ENCODE measurements around the gene GABRR1. TPM values are rescaled to one million over a fixed set of nuclear protein-coding genes. Genes with fewer than 3 reads are reported as not detected.

The GABRR1 gene
- total RNA-seq, 2 donors from 2014 or later, result 0.21 TPM; not detected in 1

- Histone ChIP-seq H3K27me3 (no peaks in the 10 kb centered on the region), H3K4me3 (no peak overlapping the region), H3K9ac (ENCODE audit: low read depth in 2 of 2, low read length in 2 of 2) (no peak overlapping the region), H3K36me3 (no peaks in the 10 kb centered on the region), H3K27ac (no peak overlapping the region), H3K4me1 (no peaks in the 10 kb centered on the region), H3K9me3 (no peaks in the 10 kb centered on the region)
- TF ChIP-seq, protein P1, sequence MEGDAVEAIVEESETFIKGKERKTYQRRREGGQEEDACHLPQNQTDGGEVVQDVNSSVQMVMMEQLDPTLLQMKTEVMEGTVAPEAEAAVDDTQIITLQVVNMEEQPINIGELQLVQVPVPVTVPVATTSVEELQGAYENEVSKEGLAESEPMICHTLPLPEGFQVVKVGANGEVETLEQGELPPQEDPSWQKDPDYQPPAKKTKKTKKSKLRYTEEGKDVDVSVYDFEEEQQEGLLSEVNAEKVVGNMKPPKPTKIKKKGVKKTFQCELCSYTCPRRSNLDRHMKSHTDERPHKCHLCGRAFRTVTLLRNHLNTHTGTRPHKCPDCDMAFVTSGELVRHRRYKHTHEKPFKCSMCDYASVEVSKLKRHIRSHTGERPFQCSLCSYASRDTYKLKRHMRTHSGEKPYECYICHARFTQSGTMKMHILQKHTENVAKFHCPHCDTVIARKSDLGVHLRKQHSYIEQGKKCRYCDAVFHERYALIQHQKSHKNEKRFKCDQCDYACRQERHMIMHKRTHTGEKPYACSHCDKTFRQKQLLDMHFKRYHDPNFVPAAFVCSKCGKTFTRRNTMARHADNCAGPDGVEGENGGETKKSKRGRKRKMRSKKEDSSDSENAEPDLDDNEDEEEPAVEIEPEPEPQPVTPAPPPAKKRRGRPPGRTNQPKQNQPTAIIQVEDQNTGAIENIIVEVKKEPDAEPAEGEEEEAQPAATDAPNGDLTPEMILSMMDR (IDR thresholded peaks at IDR 0.05), result no peak
- no peak for DNase-seq
- intact Hi-C loops (cut with DNase I), result no loop called here
Observed at GRCh38 chr6:89257781-89258180, 40.6 kb upstream of the GABRR1 start.

GRCh38 chr6:89257346-89257745 lies 40.2 kb upstream of the GABRR1 start:
- no peaks in the 10 kb centered on the region for H3K27me3 ChIP-seq
- H3K36me3 ChIP-seq, result no peaks in the 10 kb centered on the region
- no peak overlapping the region for H3K9ac ChIP-seq (ENCODE audit: low read depth in 2 of 2, low read length in 2 of 2)
- no peak for DNase-seq
- H3K9me3 ChIP-seq, result no peaks in the 10 kb centered on the region
- TF ChIP-seq, protein P1 (IDR thresholded peaks at IDR 0.05), result no peak
- intact Hi-C loops (cut with DNase I), result no loop called here
- H3K27ac ChIP-seq, result no peak overlapping the region
- no peak overlapping the region for H3K4me3 ChIP-seq
- H3K4me1 ChIP-seq, result no peaks in the 10 kb centered on the region

DNA sequence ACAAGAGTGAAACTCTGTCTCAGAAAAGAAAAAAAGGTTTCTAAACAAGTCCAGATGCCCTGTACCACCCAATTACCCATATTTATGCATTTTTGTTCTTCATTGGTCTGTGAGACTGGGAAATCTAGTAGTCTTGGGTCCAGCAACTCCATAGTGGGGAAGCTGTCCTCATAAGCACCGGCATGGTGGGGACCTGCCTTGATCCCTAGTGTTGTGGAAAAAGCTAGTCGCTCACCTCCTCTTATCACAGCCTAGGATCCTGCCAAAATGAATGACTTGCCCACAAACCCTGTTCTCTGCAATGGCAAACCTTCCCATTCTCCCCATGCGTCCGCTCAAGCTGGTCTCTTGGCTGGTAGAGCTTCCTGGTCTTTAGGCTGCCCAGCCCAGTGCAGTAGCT lies 38.3 kb upstream of the GABRR1 start:
- no peak overlapping the region for H3K9ac ChIP-seq (ENCODE audit: low read depth in 2 of 2, low read length in 2 of 2)
- H3K27ac ChIP-seq, result no peak overlapping the region
- DNase-seq, result no peak
- intact Hi-C loops (cut with DNase I), result no loop called here
- no peaks in the 10 kb centered on the region for H3K9me3 ChIP-seq
- TF ChIP-seq, protein P1 (IDR thresholded peaks at IDR 0.05), result no peak
- no peaks in the 10 kb centered on the region for H3K4me1 ChIP-seq
- H3K4me3 ChIP-seq, result no peak overlapping the region
- no peaks in the 10 kb centered on the region for H3K27me3 ChIP-seq
- no peaks in the 10 kb centered on the region for H3K36me3 ChIP-seq

DNA sequence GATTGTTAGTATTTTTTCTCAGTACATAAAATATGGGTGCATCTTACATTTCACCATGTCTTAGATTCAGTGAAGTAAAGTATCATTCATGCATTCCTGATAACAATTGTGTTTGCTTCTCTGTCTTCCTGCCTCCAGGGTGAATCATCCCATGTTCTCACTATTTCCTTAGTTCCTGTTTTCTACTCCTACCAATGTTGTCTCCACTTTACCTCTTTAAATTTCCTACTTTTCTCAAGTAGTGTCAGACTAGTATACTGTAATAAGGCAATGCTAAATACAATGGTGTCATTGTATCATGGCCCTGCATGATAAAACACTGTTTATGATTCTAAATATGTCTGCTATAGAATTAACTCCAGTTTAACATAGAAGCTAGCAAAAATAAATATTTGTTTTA lies 37.4 kb upstream of the GABRR1 start:
- Histone ChIP-seq H3K27ac (no peak overlapping the region), H3K9me3 (no peaks in the 10 kb centered on the region), H3K27me3 (no peaks in the 10 kb centered on the region), H3K4me1 (no peaks in the 10 kb centered on the region), H3K4me3 (no peak overlapping the region), H3K36me3 (no peaks in the 10 kb centered on the region), H3K9ac (ENCODE audit: low read depth in 2 of 2, low read length in 2 of 2) (no peak overlapping the region)
- DNase-seq, result no peak
- TF ChIP-seq, protein P1 (IDR thresholded peaks at IDR 0.05), result no peak
- intact Hi-C loops (cut with DNase I), result no loop called here

DNA sequence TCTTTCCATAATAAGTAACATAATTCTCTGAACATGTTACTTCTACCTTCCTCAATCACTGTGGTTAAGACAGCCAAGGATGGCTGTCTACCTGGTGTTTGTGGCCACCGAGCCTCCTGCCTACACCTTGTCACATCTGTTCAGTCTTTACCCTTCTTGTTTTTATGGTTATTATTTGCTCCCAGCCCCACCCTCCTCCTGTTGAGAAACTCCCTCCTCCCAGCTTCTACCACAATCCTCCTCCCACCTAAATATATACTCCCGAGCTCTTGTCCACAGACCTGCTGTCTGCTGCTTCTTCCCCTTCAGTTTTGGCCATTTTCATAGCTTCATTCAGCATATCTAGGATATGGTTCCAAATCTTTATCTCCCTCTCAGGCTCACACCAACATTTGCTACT lies 35.7 kb upstream of the GABRR1 start:
- TF ChIP-seq, protein P1 (IDR thresholded peaks at IDR 0.05), result no peak
- no peak for DNase-seq

DNA sequence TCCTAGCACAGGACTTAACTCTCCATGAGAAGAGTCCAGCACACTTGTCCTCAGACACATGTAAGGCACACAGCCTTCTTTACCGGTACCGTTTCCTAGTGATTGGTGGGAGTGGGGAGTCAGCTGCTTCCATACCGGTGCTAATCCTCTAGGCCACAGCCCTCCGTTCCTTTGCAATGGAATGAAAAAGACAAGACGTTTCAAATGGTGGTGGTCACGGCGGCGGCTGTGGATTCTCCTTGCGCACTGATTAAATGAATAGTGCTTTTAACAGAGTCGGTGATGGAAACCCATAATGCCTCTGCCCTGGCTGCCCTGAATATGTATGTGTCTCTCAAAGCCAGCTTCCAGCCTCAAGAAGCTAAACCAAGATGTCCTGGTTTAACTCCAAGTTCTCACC lies 34.8 kb upstream of the GABRR1 start:
- intact Hi-C loops (cut with DNase I), result no loop called here
- TF ChIP-seq, protein P1 (IDR thresholded peaks at IDR 0.05), result no peak
- Histone ChIP-seq H3K9me3 (no peaks in the 10 kb centered on the region), H3K27me3 (no peaks in the 10 kb centered on the region), H3K9ac (ENCODE audit: low read depth in 2 of 2, low read length in 2 of 2) (no peak overlapping the region), H3K4me3 (no peak overlapping the region), H3K36me3 (no peaks in the 10 kb centered on the region), H3K27ac (no peak overlapping the region), H3K4me1 (no peaks in the 10 kb centered on the region)
- no peak for DNase-seq

More for the DNA sequence above, 35.7 kb upstream of the GABRR1 start:
- Histone ChIP-seq H3K27ac (no peak overlapping the region), H3K9ac (ENCODE audit: low read depth in 2 of 2, low read length in 2 of 2) (no peak overlapping the region), H3K4me3 (no peak overlapping the region), H3K9me3 (no peaks in the 10 kb centered on the region), H3K36me3 (no peaks in the 10 kb centered on the region), H3K4me1 (no peaks in the 10 kb centered on the region), H3K27me3 (no peaks in the 10 kb centered on the region)
- intact Hi-C loops (cut with DNase I), result no loop called here
